K562 (cell line): ENCODE measurements around the gene HP. TPM values are rescaled to one million over a fixed set of nuclear protein-coding genes. Genes with fewer than 3 reads are reported as not detected.

Experiments used
- ADNP ChIP-seq: fragments of 200-800 bp; sonication (Bioruptor generic); IDR thresholded peaks from 2 replicates; pipeline ENCODE4 v1.6.1; 2016; ENCODE audit warnings: missing genetic modification characterization, missing compliant biosample characterization
- BMI1 ChIP-seq: fragments of 150-350 bp; IDR thresholded peaks from 2 replicates; pipeline ENCODE4 v1.6.1; 2014; ENCODE audit warnings: low read length
- CTBP1 ChIP-seq: fragments of 450-650 bp; IDR thresholded peaks from 2 replicates; pipeline ENCODE4 v1.6.1; 2016; ENCODE audit warnings: borderline replicate concordance
- CTCF ChIP-seq, 3 experiments: IDR thresholded peaks in 2 of 3; conservative IDR thresholded peaks in 1 of 3; 2 replicates each; pipeline ENCODE4 v1.5.1; 2011 to 2012; ENCODE audit warnings: low read length in 3 of 3, mild to moderate bottlenecking in 3 of 3, control low read depth in 2 of 3, improper control_type of control experiment in 1 of 3, inconsistent platforms in 1 of 3, low read depth in 1 of 3, mixed read lengths in 1 of 3, moderate library complexity in 1 of 3; ENCODE audit not compliant: insufficient read depth in 2 of 3
- FUS ChIP-seq: fragments of 200-400 bp; formaldehyde crosslinking; optimal IDR thresholded peaks from 2 replicates; pipeline ENCODE3; 2017; ENCODE audit warnings: low read depth, low read length
- HMBOX1 ChIP-seq: sonication (generic); IDR thresholded peaks from 2 replicates; pipeline ENCODE4 v1.6.1; 2016
- MAZ ChIP-seq, 2 experiments: fragments of 450-650 bp in 1 of 2; sonication (generic) in 1 of 2; formaldehyde crosslinking; IDR thresholded peaks in 1 of 2; conservative IDR thresholded peaks in 1 of 2; 2 replicates each; pipeline versions ENCODE4 v1.4.0 to v1.5.0; 2020; ENCODE audit warnings: mild to moderate bottlenecking in 1 of 2, missing genetic modification reagents in 1 of 2
- MED1 ChIP-seq: sonication (generic); formaldehyde crosslinking; IDR thresholded peaks from 2 replicates; pipeline ENCODE4 v1.8.1; 2023; ENCODE audit warnings: missing genetic modification reagents, borderline replicate concordance
- MEIS2 ChIP-seq: fragments of 450-650 bp; IDR thresholded peaks from 2 replicates; pipeline ENCODE4 v1.6.1; 2014; ENCODE audit warnings: mild to moderate bottlenecking; ENCODE audit not compliant: partially characterized antibody
- NUFIP1 ChIP-seq: fragments of 450-650 bp; IDR thresholded peaks from 2 replicates; pipeline ENCODE4 v1.6.1; 2018; ENCODE audit not compliant: partially characterized antibody
- PCBP2 ChIP-seq: fragments of 200-400 bp; formaldehyde crosslinking; IDR thresholded peaks from 2 replicates; pipeline ENCODE4 v1.6.1; 2018; ENCODE audit warnings: low read length, low read depth, mild to moderate bottlenecking, moderate library complexity; ENCODE audit not compliant: poor library complexity, severe bottlenecking
- PTRF ChIP-seq: fragments of 450-650 bp; IDR thresholded peaks from 2 replicates; pipeline ENCODE4 v1.6.1; 2016; ENCODE audit warnings: mild to moderate bottlenecking, missing genetic modification characterization, missing compliant biosample characterization
- PTTG1 ChIP-seq: fragments of 450-650 bp; IDR thresholded peaks from 2 replicates; pipeline ENCODE4 v1.6.1; 2016; ENCODE audit warnings: low read depth, mild to moderate bottlenecking, missing genetic modification characterization, missing compliant biosample characterization
- PYGO2 ChIP-seq: fragments of 450-650 bp; IDR thresholded peaks from 2 replicates; pipeline ENCODE4 v1.6.1; 2016; ENCODE audit warnings: mild to moderate bottlenecking, missing genetic modification characterization, moderate library complexity, missing compliant biosample characterization
- RBBP5 ChIP-seq: fragments of 200-600 bp; sonication (generic); IDR thresholded peaks from 2 replicates; pipeline ENCODE4 v1.6.1; 2012; ENCODE audit warnings: borderline replicate concordance, mild to moderate bottlenecking, low read length, control low read depth, inconsistent platforms; ENCODE audit not compliant: insufficient read depth, poor library complexity, severe bottlenecking
- RFX7 ChIP-seq: fragments of 250-450 bp; sonication (Bioruptor Pico); IDR thresholded peaks from 2 replicates; pipeline ENCODE4 v1.5.1; 2021; ENCODE audit warnings: mild to moderate bottlenecking
- TAL1 ChIP-seq: fragments of 450-650 bp; IDR thresholded peaks from 2 replicates; pipeline ENCODE4 v1.6.1; 2016; ENCODE audit warnings: mild to moderate bottlenecking
- TEAD1 ChIP-seq, 2 experiments: fragments of 450-650 bp in 1 of 2; sonication (generic) in 1 of 2; formaldehyde crosslinking; IDR thresholded peaks; 2 replicates each; pipeline versions ENCODE4 v1.4.0 to v1.8.0; 2020 to 2022; ENCODE audit warnings: mild to moderate bottlenecking in 2 of 2, missing genetic modification reagents in 1 of 2
- TEAD2 ChIP-seq: fragments of 450-650 bp; IDR thresholded peaks from 2 replicates; pipeline ENCODE4 v1.6.1; 2016; ENCODE audit warnings: missing genetic modification characterization, control low read depth, missing compliant biosample characterization
- ZBTB1 ChIP-seq: sonication (generic); formaldehyde crosslinking; IDR thresholded peaks from 2 replicates; pipeline ENCODE4 v1.8.1; 2023; ENCODE audit warnings: missing genetic modification reagents, low read depth, mild to moderate bottlenecking, borderline replicate concordance
- ZNF140 ChIP-seq: fragments of 250-450 bp; sonication (Bioruptor Pico); IDR thresholded peaks from 2 replicates; pipeline ENCODE4 v1.8.0; 2021; ENCODE audit warnings: moderate library complexity, mild to moderate bottlenecking, inconsistent platforms
- ZNF184 ChIP-seq: sonication (generic); formaldehyde crosslinking; IDR thresholded peaks from 2 replicates; pipeline ENCODE4 v1.5.0; 2020; ENCODE audit warnings: missing genetic modification reagents
- ZNF583 ChIP-seq: fragments of 250-450 bp; sonication (Bioruptor Pico); IDR thresholded peaks from 2 replicates; pipeline ENCODE4 v1.4.0; 2020
- ZNF75A ChIP-seq: fragments of 450-650 bp; formaldehyde crosslinking; IDR thresholded peaks from 2 replicates; pipeline ENCODE4 v1.4.0; 2020; ENCODE audit warnings: mild to moderate bottlenecking
- polyA plus RNA-seq, 8 experiments: library from polyadenylated mRNA; depleted of rRNA in 4 of 8; stranded (reverse) in 5 of 8; unstranded in 3 of 8; fragments of >200 nt; fragmentation: Nextera tagmentation in 2 of 8; fragmentation: Illumina TruSeq in 1 of 8; extraction: Ambion mirVana in 2 of 8; extraction: Trizol in 1 of 8; gene quantifications; 2 replicates each; pipeline versions ENCODE4 v1.2.1 to v1.2.3, GENCODE V29; 2011 to 2014; ENCODE audit warnings: inconsistent platforms in 1 of 8, missing spikeins in 1 of 8
- total RNA-seq, 7 experiments: library from RNA; depleted of rRNA in 6 of 7; stranded (reverse); fragments of >200 nt in 6 of 7; fragmentation: Illumina TruSeq in 2 of 7; extraction: Trizol in 2 of 7; gene quantifications; 2 replicates each; pipeline versions ENCODE4 v1.2.1 to v1.2.3, GENCODE V29; 2011 to 2021; ENCODE audit warnings: low replicate concordance in 1 of 7
- TF ChIP-seq, protein P1 (sequence below): fragments of 450-650 bp; IDR thresholded peaks from 2 replicates; pipeline ENCODE4 v1.6.1; 2018; ENCODE audit warnings: mild to moderate bottlenecking, low read depth; ENCODE audit not compliant: partially characterized antibody

The HP gene
- total and polyA plus RNA-seq, 9 of the 15 experiments (the other 6 are each of a cell fraction or from before 2014, with no cell fraction given): 0.04 to 8.7 TPM; not detected in 7

DNA sequence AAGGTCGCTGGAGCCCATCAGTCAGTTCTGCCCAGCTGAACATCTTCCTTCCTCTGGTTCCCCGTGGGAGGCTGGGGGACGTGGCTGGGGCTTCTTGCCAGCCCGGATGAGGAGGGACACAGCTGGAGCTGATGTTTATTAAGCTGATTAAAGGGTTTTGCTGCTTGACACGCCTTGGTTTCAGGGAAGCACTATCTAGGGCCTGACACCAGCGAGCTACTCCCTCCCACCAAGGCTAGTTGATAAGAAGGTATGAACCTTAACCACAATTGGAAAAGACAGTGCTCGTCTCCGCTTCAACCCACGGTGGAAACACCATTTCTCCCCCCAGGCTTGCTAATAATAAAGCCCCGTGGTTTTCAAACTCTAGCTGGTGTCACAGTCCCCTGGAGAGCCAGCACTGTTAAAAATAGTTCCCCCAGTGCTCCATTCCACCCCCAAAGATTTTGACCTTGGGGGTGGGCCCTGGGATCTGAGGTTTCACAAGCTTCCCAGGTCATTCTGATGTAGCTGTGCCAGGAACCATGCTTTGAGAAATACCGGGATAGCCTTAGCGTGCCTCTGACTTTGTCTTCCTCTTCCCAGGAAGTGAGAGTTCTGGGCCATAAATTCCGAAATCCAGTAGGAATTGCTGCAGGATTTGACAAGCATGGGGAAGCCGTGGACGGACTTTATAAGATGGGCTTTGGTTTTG is 40.3 kb upstream of the HP start (continued):
- no peak for TF ChIP-seq PCBP2
- no peak for TF ChIP-seq FUS
- TF ChIP-seq MAZ (CRISPR knock-in tag; conservative IDR thresholded peaks at IDR 0.05 in 1 of 2, IDR thresholded peaks at IDR 0.05 in 1 of 2): peak in 1 of 2 experiments; percentile 48; a peak in 1 of 4 replicates
- TF ChIP-seq RBBP5: no peak
- no peak for TF ChIP-seq NUFIP1
- TF ChIP-seq PTRF (tag): no peak
- no peak for TF ChIP-seq ADNP
- TF ChIP-seq MEIS2: peak; percentile 36
- peak; percentile 39; the same call in 1 of the 2 replicates for TF ChIP-seq TAL1
- TF ChIP-seq ZNF184: no peak
- TF ChIP-seq HMBOX1: peak; percentile 80
- TF ChIP-seq TEAD2: no peak
- TF ChIP-seq RFX7 (CRISPR knock-in tag): no peak
- TF ChIP-seq ZBTB1 (CRISPR knock-in tag): no peak
- no peak for TF ChIP-seq ZNF75A
- TF ChIP-seq, protein P1, sequence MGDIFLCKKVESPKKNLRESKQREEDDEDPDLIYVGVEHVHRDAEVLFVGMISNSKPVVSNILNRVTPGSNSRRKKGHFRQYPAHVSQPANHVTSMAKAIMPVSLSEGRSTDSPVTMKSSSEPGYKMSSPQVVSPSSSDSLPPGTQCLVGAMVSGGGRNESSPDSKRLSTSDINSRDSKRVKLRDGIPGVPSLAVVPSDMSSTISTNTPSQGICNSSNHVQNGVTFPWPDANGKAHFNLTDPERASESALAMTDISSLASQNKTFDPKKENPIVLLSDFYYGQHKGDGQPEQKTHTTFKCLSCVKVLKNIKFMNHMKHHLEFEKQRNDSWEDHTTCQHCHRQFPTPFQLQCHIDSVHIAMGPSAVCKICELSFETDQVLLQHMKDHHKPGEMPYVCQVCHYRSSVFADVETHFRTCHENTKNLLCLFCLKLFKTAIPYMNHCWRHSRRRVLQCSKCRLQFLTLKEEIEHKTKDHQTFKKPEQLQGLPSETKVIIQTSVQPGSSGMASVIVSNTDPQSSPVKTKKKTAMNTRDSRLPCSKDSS: no peak
- TF ChIP-seq MED1 (CRISPR knock-in tag): no peak
- 0 out of 4 replicates have a peak, but pooled peaks of 1 of the 2 experiments have one; percentile 54 for TF ChIP-seq TEAD1 (CRISPR knock-in tag; IDR thresholded peaks at IDR 0.05)
- no peak for TF ChIP-seq CTCF (IDR thresholded peaks at IDR 0.05 in 2 of 3, conservative IDR thresholded peaks at IDR 0.05 in 1 of 3; ENCODE audit: insufficient read depth in 2 of 3, low read depth in 1 of 3, low read length in 3 of 3)
- no peak for TF ChIP-seq PTTG1 (tag)
- TF ChIP-seq CTBP1: peak; percentile 53; the same call in 1 of the 2 replicates
- no peak for TF ChIP-seq ZNF583 (CRISPR knock-in tag)
- no peak for TF ChIP-seq PYGO2 (tag)
- TF ChIP-seq BMI1: no peak
- no peak for TF ChIP-seq ZNF140 (CRISPR knock-in tag)
